IMR-90 (cell line): ENCODE measurements around the gene ZNF597. TPM values are rescaled to one million over a fixed set of nuclear protein-coding genes. Genes with fewer than 3 reads are reported as not detected.

Source experiments
- ATAC-seq: fragments of 200-7000 bp; cut with Tn5 transposase; 2 replicates; pipeline ENCODE4 v1.9.1; 2020; ENCODE audit warnings: low read depth, mild to moderate bottlenecking, moderate library complexity
- BruUV-seq: library from RNA; stranded (reverse); fragments of 400-500 nt; replicated peaks from 2 replicates; lab custom pipeline; 2021; lab: Mats Ljungman, UMichigan
- CTCF ChIA-PET: fragments of 300-600 bp; formaldehyde crosslinking; extraction: SDS; loops from one replicate; lab custom pipeline; 2021; ENCODE audit warnings: antibody characterized with exemption; lab: Yijun Ruan, JAX
- POLR2A ChIA-PET: fragments of 300-600 bp; sonication (Branson Sonifier 250); formaldehyde crosslinking; loops from one replicate; lab custom pipeline; 2022; ENCODE audit warnings: antibody characterized with exemption; ENCODE audit not compliant: unreplicated experiment; lab: Charles Lee
- DNase-seq: peaks from one replicate; pipeline ENCODE4 v3.0.0; 2013
- H2AFZ ChIP-seq: replicated peaks from 2 replicates; pipeline ENCODE3; 2013; ENCODE audit warnings: low read length, mild to moderate bottlenecking; ENCODE audit not compliant: poor library complexity
- H2AK5ac ChIP-seq: 2 replicates; pipeline ENCODE4 v1.6.1; 2013; ENCODE audit warnings: low read depth, low read length, inconsistent platforms
- H2AK9ac ChIP-seq: replicated peaks from 2 replicates; pipeline ENCODE3; 2013; ENCODE audit warnings: mild to moderate bottlenecking, low read depth, low read length, moderate library complexity; ENCODE audit not compliant: poor library complexity
- H2BK120ac ChIP-seq: 2 replicates; pipeline ENCODE4 v1.6.1; 2013; ENCODE audit warnings: low read depth, low read length, inconsistent platforms
- H2BK15ac ChIP-seq: 3 replicates; pipeline ENCODE4 v1.6.1; 2013; ENCODE audit warnings: low read depth, low read length, inconsistent platforms
- H2BK20ac ChIP-seq: 2 replicates; pipeline ENCODE4 v1.6.1; 2013; ENCODE audit warnings: low read depth, mild to moderate bottlenecking, inconsistent platforms, low read length, moderate library complexity
- H2BK5ac ChIP-seq: 2 replicates; pipeline ENCODE4 v1.6.1; 2013; ENCODE audit warnings: mild to moderate bottlenecking, low read depth, low read length, inconsistent platforms; ENCODE audit not compliant: poor library complexity, severe bottlenecking
- H3K14ac ChIP-seq: replicated peaks from 2 replicates; pipeline ENCODE4 v1.6.1; 2013; ENCODE audit warnings: low read depth, low read length, inconsistent platforms
- H3K18ac ChIP-seq: 2 replicates; pipeline ENCODE4 v1.6.1; 2013; ENCODE audit warnings: low read depth, low read length, control low read depth
- H3K23ac ChIP-seq: 2 replicates; pipeline ENCODE4 v1.6.1; 2013; ENCODE audit warnings: low read depth, low read length, inconsistent platforms
- H3K27ac ChIP-seq: 2 replicates; pipeline ENCODE4 v1.5.1; 2013; ENCODE audit warnings: mild to moderate bottlenecking, control low read depth, low read length; ENCODE audit not compliant: insufficient read depth
- H3K27me3 ChIP-seq: 2 replicates; pipeline ENCODE4 v1.6.1; 2013; ENCODE audit warnings: low read length; ENCODE audit not compliant: control insufficient read depth, insufficient read depth
- H3K36me3 ChIP-seq: 2 replicates; pipeline ENCODE4 v1.6.1; 2013; ENCODE audit warnings: low read length, mixed read lengths; ENCODE audit not compliant: control insufficient read depth, insufficient read depth
- H3K4ac ChIP-seq: 2 replicates; pipeline ENCODE4 v1.6.1; 2013; ENCODE audit warnings: low read depth, low read length, inconsistent platforms
- H3K4me1 ChIP-seq: 2 replicates; pipeline ENCODE4 v1.6.1; 2013; ENCODE audit warnings: low read length, mixed read lengths; ENCODE audit not compliant: control insufficient read depth, insufficient read depth
- H3K4me2 ChIP-seq: 2 replicates; pipeline ENCODE4 v1.6.1; 2013; ENCODE audit warnings: low read depth, mild to moderate bottlenecking, control low read depth, low read length, moderate library complexity
- H3K4me3 ChIP-seq: 2 replicates; pipeline ENCODE4 v1.5.1; 2013; ENCODE audit warnings: low read depth, mild to moderate bottlenecking, control low read depth, low read length, moderate library complexity; ENCODE audit not compliant: insufficient read depth
- H3K56ac ChIP-seq: 2 replicates; pipeline ENCODE4 v1.6.1; 2013; ENCODE audit warnings: low read length, inconsistent platforms; ENCODE audit not compliant: insufficient read depth; ENCODE audit errors: extremely low read depth
- H3K79me1 ChIP-seq, 2 experiments: 2 replicates each; pipeline ENCODE4 v1.6.1; 2013; ENCODE audit warnings: low read length in 2 of 2, inconsistent platforms in 1 of 2, low read depth in 1 of 2
- H3K9ac ChIP-seq: 2 replicates; pipeline ENCODE4 v1.6.1; 2013; ENCODE audit warnings: low read depth, low read length, control low read depth
- H3K9me1 ChIP-seq: 2 replicates; pipeline ENCODE4 v1.6.1; 2013; ENCODE audit warnings: low read length, inconsistent platforms; ENCODE audit not compliant: insufficient read depth
- H3K9me3 ChIP-seq: 2 replicates; pipeline ENCODE4 v1.6.1; 2013; ENCODE audit warnings: low read length; ENCODE audit not compliant: control insufficient read depth, insufficient read depth
- H4K20me1 ChIP-seq: 2 replicates; pipeline ENCODE4 v1.6.1; 2013; ENCODE audit warnings: low read length, inconsistent platforms; ENCODE audit not compliant: insufficient read depth
- H4K5ac ChIP-seq: 2 replicates; pipeline ENCODE4 v1.6.1; 2013; ENCODE audit warnings: mild to moderate bottlenecking, low read depth, low read length, control low read depth
- H4K8ac ChIP-seq, 2 experiments: 2 replicates each; pipeline ENCODE4 v1.6.1; 2013; ENCODE audit warnings: low read depth in 2 of 2, low read length in 2 of 2, control low read depth in 1 of 2, inconsistent platforms in 1 of 2
- H4K91ac ChIP-seq: 2 replicates; pipeline ENCODE4 v1.6.1; 2013; ENCODE audit warnings: low read depth, low read length, inconsistent platforms; ENCODE audit not compliant: insufficient read depth
- BHLHE40 ChIP-seq: fragments of 150-350 bp; IDR thresholded peaks from 2 replicates; pipeline ENCODE4 v1.6.1; 2016; ENCODE audit warnings: mild to moderate bottlenecking, low read depth, low read length
- CEBPB ChIP-seq: IDR thresholded peaks from 2 replicates; pipeline ENCODE4 v1.6.1; 2012; ENCODE audit warnings: low read depth, low read length, improper control_type of control experiment
- CHD1 ChIP-seq: IDR thresholded peaks from 2 replicates; pipeline ENCODE4 v1.6.1; 2012; ENCODE audit warnings: low read depth, low read length, improper control_type of control experiment
- CTCF ChIP-seq: conservative IDR thresholded peaks from 2 replicates; pipeline ENCODE4 v1.5.1; 2012; ENCODE audit warnings: mild to moderate bottlenecking, low read depth, low read length, improper control_type of control experiment
- ELK1 ChIP-seq: fragments of 150-350 bp; IDR thresholded peaks from 2 replicates; pipeline ENCODE4 v1.6.1; 2016; ENCODE audit warnings: low read depth, mild to moderate bottlenecking, low read length, moderate library complexity, borderline replicate concordance
- FOS ChIP-seq: fragments of 150-350 bp; IDR thresholded peaks from 2 replicates; pipeline ENCODE4 v1.6.1; 2016; ENCODE audit warnings: low read depth, low read length
- MAFK ChIP-seq: IDR thresholded peaks from 2 replicates; pipeline ENCODE4 v1.6.1; 2012; ENCODE audit warnings: low read depth, low read length, improper control_type of control experiment
- MAZ ChIP-seq: IDR thresholded peaks from 2 replicates; pipeline ENCODE4 v1.6.1; 2012; ENCODE audit warnings: low read depth, mild to moderate bottlenecking, low read length, improper control_type of control experiment, moderate library complexity, borderline replicate concordance
- MXI1 ChIP-seq: IDR thresholded peaks from 2 replicates; pipeline ENCODE4 v1.6.1; 2012; ENCODE audit warnings: low read depth, mild to moderate bottlenecking, low read length, moderate library complexity, borderline replicate concordance
- NFE2L2 ChIP-seq: fragments of 150-350 bp; IDR thresholded peaks from 2 replicates; pipeline ENCODE4 v1.6.1; 2016; ENCODE audit warnings: low read depth, mild to moderate bottlenecking, low read length
- POLR2A ChIP-seq: IDR thresholded peaks from 2 replicates; pipeline ENCODE4 v1.6.1; 2012; ENCODE audit warnings: mild to moderate bottlenecking, low read depth, low read length
- RAD21 ChIP-seq: IDR thresholded peaks from 2 replicates; pipeline ENCODE4 v1.6.1; 2012; ENCODE audit warnings: low read length, improper control_type of control experiment
- RCOR1 ChIP-seq: IDR thresholded peaks from 2 replicates; pipeline ENCODE4 v1.6.1; 2012; ENCODE audit warnings: mild to moderate bottlenecking, low read length, improper control_type of control experiment; ENCODE audit not compliant: insufficient replicate concordance
- RFX5 ChIP-seq: IDR thresholded peaks from 2 replicates; pipeline ENCODE4 v1.8.0; 2012; ENCODE audit warnings: low read depth, mild to moderate bottlenecking, low read length, moderate library complexity
- SMC3 ChIP-seq: fragments of 150-350 bp; IDR thresholded peaks from 2 replicates; pipeline ENCODE4 v1.6.1; 2016; ENCODE audit warnings: low read depth, mild to moderate bottlenecking, antibody characterized with exemption, low read length, moderate library complexity
- USF2 ChIP-seq: fragments of 150-350 bp; IDR thresholded peaks from 2 replicates; pipeline ENCODE4 v1.6.1; 2017; ENCODE audit warnings: mild to moderate bottlenecking, antibody characterized with exemption, low read length, low read depth
- WGBS, 2 experiments: methylation state at CpG; one replicate each; pipeline versions ENCODE4 v1.1.5 to v1.1.7; 2013; ENCODE audit warnings: missing lambda C conversion rate in 2 of 2; ENCODE audit not compliant: insufficient read length in 1 of 2; ENCODE audit errors: extremely low coverage in 2 of 2; 5-methylcytosine and 5-hydroxymethylcytosine counted together
- dilution Hi-C: fragments of 300-500 bp; cut with HindIII; formaldehyde crosslinking; loops from one replicate; pipeline ENCODE4 v1.14.3; 2018; ENCODE audit warnings: low sequenced_read_pairs; ENCODE audit not compliant: unreplicated experiment
- in situ Hi-C: fragments of 300-500 bp; cut with MboI; formaldehyde crosslinking; loops from 3 replicates; pipeline ENCODE4 v1.14.3; 2019; ENCODE audit warnings: low sequenced_read_pairs, inconsistent platforms, mixed read lengths
- intact Hi-C: fragments of 100-400 bp; cut with micrococcal nuclease; formaldehyde crosslinking; loops from 2 replicates; pipeline ENCODE4 v1.10.0; 2022
- polyA plus RNA-seq, 3 experiments: library from polyadenylated mRNA; depleted of rRNA; stranded (reverse); fragments of >200 nt; gene quantifications; 2 replicates each; pipeline ENCODE4 v1.2.3, GENCODE V29; 2012; ENCODE audit warnings: low replicate concordance in 1 of 3
- total RNA-seq: library from RNA; depleted of rRNA; stranded (reverse); fragments of >200 nt; gene quantifications from 2 replicates; pipeline ENCODE4 v1.2.3, GENCODE V29; 2012

The ZNF597 gene
- total and polyA plus RNA-seq, 2 of the 4 experiments (the other 2 are of a cell fraction) = 0.91 to 3.0 TPM

- 90% methylated on average over 8 of the region's 20 CpGs; no CpG with 5 or more reads in 1 of the 2 experiments for WGBS, 2 experiments
- peaks cover 3 to 32% of the 10 kb centered on the region in 2 experiments; a peak in 3 of 4 replicates for H3K79me1 ChIP-seq
- no peak overlapping the region for H3K18ac ChIP-seq
- no peak overlapping the region for H3K4ac ChIP-seq
- no peak overlapping the region for H2AK5ac ChIP-seq
- no peak overlapping the region for H4K8ac ChIP-seq
- H3K23ac ChIP-seq = no peak overlapping the region
- H4K91ac ChIP-seq = no peak overlapping the region
- no peaks in the 10 kb centered on the region for H3K27me3 ChIP-seq
- no peak overlapping the region for H3K4me2 ChIP-seq
- no peaks in the 10 kb centered on the region for H3K9me3 ChIP-seq
- DNase-seq (no peak), ATAC-seq (no peak)
- ChIA-PET CTCF (no interaction called here), POLR2A (interaction anchor here (0.6 kb wide), 1 partner anchor 846 kb away, joined by 3 read pairs; no protein-coding TSS in a partner anchor)
- H3K14ac ChIP-seq = no peak overlapping the region
- H3K56ac ChIP-seq = no peak overlapping the region
- no peak overlapping the region for H2BK120ac ChIP-seq
- TF ChIP-seq MXI1 = no peak
- no peak for TF ChIP-seq USF2
- TF ChIP-seq FOS = no peak
- no peak for TF ChIP-seq NFE2L2
- TF ChIP-seq BHLHE40 = no peak
- TF ChIP-seq SMC3 = no peak
- TF ChIP-seq MAFK = no peak
- TF ChIP-seq ELK1 = no peak
- no peak for TF ChIP-seq CHD1
- TF ChIP-seq POLR2A = no peak
- TF ChIP-seq RCOR1 = no peak
- TF ChIP-seq CEBPB = no peak
- TF ChIP-seq RAD21 = no peak
- TF ChIP-seq CTCF = no peak
- no peak for TF ChIP-seq MAZ
- no peak for TF ChIP-seq RFX5
- no peak overlapping the region for H3K9ac ChIP-seq
- H3K36me3 ChIP-seq = peaks cover 62% of the 10 kb centered on the region
- no peaks in the 10 kb centered on the region for H3K4me1 ChIP-seq
- H3K4me3 ChIP-seq = no peak overlapping the region
- no peak overlapping the region for H2BK5ac ChIP-seq
- intact Hi-C loops = no loop called here
- H2AFZ ChIP-seq = no peak overlapping the region
- no TSS peak for BruUV-seq
- H2AK9ac ChIP-seq = peak overlapping the region; percentile 39
- H3K27ac ChIP-seq = no peak overlapping the region
- H4K5ac ChIP-seq = no peak overlapping the region
- H3K9me1 ChIP-seq = peaks cover 2% of the 10 kb centered on the region; the same call in 1 of the 2 replicates
- H2BK20ac ChIP-seq = no peak overlapping the region
- in situ Hi-C loops = no loop called here
- no peak overlapping the region for H2BK15ac ChIP-seq
- peaks cover 5% of the 10 kb centered on the region for H4K20me1 ChIP-seq
- dilution Hi-C loops = no loop called here
Measured at GRCh38 chr16:3485821-3486505, 42.7 kb upstream of the ZNF597 start.
